Myocyte (in vitro differentiated cells): ENCODE data around the gene PLXNB1. TPM values are rescaled to one million over a fixed set of nuclear protein-coding genes. Genes with fewer than 3 reads are reported as not detected.

Experiments used
- DNase-seq: peaks from one replicate; pipeline ENCODE4 v3.0.0-alpha.2; 2012; ENCODE audit warnings: low read depth
- total RNA-seq: library from RNA; depleted of rRNA; stranded (reverse); fragments of >200 nt; gene quantifications from 2 replicates; pipeline ENCODE4 v1.2.3, GENCODE V29; 2014

Gene PLXNB1
- total RNA-seq, 1 donor from 2014 or later = 75.7 TPM

GRCh38 chr3:48370333-48370713, 59.6 kb downstream of the PLXNB1 start:
- DNase-seq = no peak

GRCh38 chr3:48369693-48370332, 60.1 kb downstream of the PLXNB1 start:
- DNase-seq = no peak

- peak; percentile 46 for DNase-seq
These were observed 62.7 kb downstream of the PLXNB1 start for GRCh38 chr3:48367201-48367600.

- no peak for DNase-seq
These were observed 65.0 kb downstream of the PLXNB1 start for GRCh38 chr3:48364840-48365239.

GRCh38 chr3:48361928-48362327, 68.0 kb downstream of the PLXNB1 start:
- DNase-seq = no peak

GRCh38 chr3:48356419-48356818, 73.5 kb downstream of the PLXNB1 start:
- DNase-seq = no peak

- DNase-seq = no peak
These were observed 75.9 kb downstream of the PLXNB1 start for GRCh38 chr3:48353987-48354386.

Other genes starting within 250 kb of the PLXNB1 start
- 2.2 and 2.5 TPM in 2 replicates for gene CDC25A, start 241.7 kb downstream of the PLXNB1 start, total RNA-seq
- gene CAMP, start 206.6 kb downstream of the PLXNB1 start, total RNA-seq = not detected in 2 replicates
- 8.6 and 8.9 TPM in 2 replicates for gene ZNF589, start 189.0 kb downstream of the PLXNB1 start, total RNA-seq
- gene NME6, start 128.7 kb downstream of the PLXNB1 start, total RNA-seq = 21.0 and 24.1 TPM in 2 replicates
- not detected in 2 replicates for gene SPINK8, start 96.4 kb downstream of the PLXNB1 start, total RNA-seq
- gene FBXW12, start 57.9 kb downstream of the PLXNB1 start, total RNA-seq = 0.21 TPM in 1 of 2 replicates, not detected in the other
- 26.2 and 39.4 TPM in 2 replicates for gene CCDC51, start 10.0 kb upstream of the PLXNB1 start, total RNA-seq
- 195 and 221 TPM in 2 replicates for gene TMA7, start 10.2 kb upstream of the PLXNB1 start, total RNA-seq
- gene ATRIP, start 16.7 kb upstream of the PLXNB1 start, total RNA-seq = 7.8 and 10.4 TPM in 2 replicates
- 87.2 and 101 TPM in 2 replicates for gene SHISA5, start 74.1 kb upstream of the PLXNB1 start, total RNA-seq
- gene PFKFB4, start 126.7 kb upstream of the PLXNB1 start, total RNA-seq = 7.0 and 8.1 TPM in 2 replicates
- 0.11 and 0.31 TPM in 2 replicates for gene UCN2, start 133.7 kb upstream of the PLXNB1 start, total RNA-seq
- 7.1 and 11.1 TPM in 2 replicates for gene COL7A1, start 165.2 kb upstream of the PLXNB1 start, total RNA-seq
- gene UQCRC1, start 179.6 kb upstream of the PLXNB1 start, total RNA-seq = 390 and 418 TPM in 2 replicates
- not detected in 2 replicates for gene TMEM89, start 191.7 kb upstream of the PLXNB1 start, total RNA-seq
- gene SLC26A6, start 205.4 kb upstream of the PLXNB1 start, total RNA-seq = 18.0 and 23.2 TPM in 2 replicates
- 2.0 and 3.2 TPM in 2 replicates for gene CELSR3, start 232.8 kb upstream of the PLXNB1 start, total RNA-seq